Muscle of leg (tissue), 11 donors: ENCODE results near the gene MRFAP1L1. TPM values are rescaled to one million over a fixed set of nuclear protein-coding genes. Genes with fewer than 3 reads are reported as not detected.

Experiments used
- DNase-seq: peaks from one replicate; pipeline ENCODE4 v3.0.0; 2013
- H3K27ac ChIP-seq: one replicate; pipeline ENCODE4 v1.5.1; 2013; ENCODE audit warnings: mild to moderate bottlenecking, low read length, control low read depth
- H3K27me3 ChIP-seq: one replicate; pipeline ENCODE4 v1.6.1; 2013; ENCODE audit warnings: low read length; ENCODE audit not compliant: control insufficient read depth, insufficient read depth
- H3K36me3 ChIP-seq: one replicate; pipeline ENCODE4 v1.6.1; 2013; ENCODE audit warnings: low read length; ENCODE audit not compliant: control insufficient read depth, insufficient read depth
- H3K4me1 ChIP-seq: one replicate; pipeline ENCODE4 v1.6.1; 2013; ENCODE audit warnings: low read length; ENCODE audit not compliant: control insufficient read depth, insufficient read depth
- H3K4me3 ChIP-seq: one replicate; pipeline ENCODE4 v1.5.1; 2013; ENCODE audit warnings: low read length, control low read depth
- H3K9me3 ChIP-seq: replicated peaks from 2 replicates; pipeline ENCODE4 v1.6.1; 2013; ENCODE audit warnings: low read depth, low read length; ENCODE audit not compliant: control insufficient read depth
- WGBS: methylation state at CpG from one replicate; pipeline ENCODE4 v1.1.5; 2013; ENCODE audit warnings: missing lambda C conversion rate; ENCODE audit not compliant: insufficient coverage; 5-methylcytosine and 5-hydroxymethylcytosine counted together
- polyA plus RNA-seq, 8 donors: library from polyadenylated mRNA; unstranded; fragments of 120-200 nt; gene quantifications; one replicate each; pipeline versions ENCODE4 v1.2.1 to v1.2.3, GENCODE V29; 2013; ENCODE audit warnings: inconsistent platforms in 1 of 8, low replicate concordance in 1 of 8; ENCODE audit not compliant: insufficient read length in 8 of 8, insufficient read depth in 1 of 8
- total RNA-seq: library from RNA; stranded (reverse); fragments of 120-200 nt; gene quantifications from one replicate; pipeline ENCODE4 v1.2.4, GENCODE V29; 2013

MRFAP1L1 gene
- total and polyA plus RNA-seq, 9 donors: 53.9 to 77.5 (median 57.0) TPM

DNA sequence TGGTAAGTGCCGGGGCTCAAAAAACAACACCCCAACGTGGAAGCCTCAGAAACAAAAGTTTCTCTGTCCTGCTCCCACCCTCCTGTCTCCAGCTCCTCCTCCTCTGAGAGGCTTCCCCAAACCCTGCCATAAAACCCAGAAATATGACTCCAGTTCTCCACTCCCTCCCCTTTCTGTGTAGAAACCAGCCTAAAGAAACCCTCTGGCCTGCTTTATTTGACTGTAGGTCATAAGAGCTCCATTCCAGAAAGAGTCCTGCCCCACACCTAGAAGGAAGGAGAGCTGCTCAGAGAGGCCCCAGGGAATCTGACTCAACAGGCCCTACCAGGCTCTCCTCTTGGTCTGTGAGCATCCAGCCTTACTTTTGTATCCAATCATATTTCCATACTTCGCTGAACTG lies 16.9 kb downstream of the MRFAP1L1 start:
- 100% methylated on average over 1 of the region's 3 CpGs for WGBS
- peak; percentile 72 for DNase-seq
- H3K36me3 ChIP-seq: no peaks in the 10 kb centered on the region
- no peak overlapping the region for H3K4me3 ChIP-seq
- H3K4me1 ChIP-seq: peaks cover 30% of the 10 kb centered on the region
- peak overlapping the region; percentile 44 for H3K27ac ChIP-seq
- no peaks in the 10 kb centered on the region for H3K9me3 ChIP-seq
- H3K27me3 ChIP-seq: no peaks in the 10 kb centered on the region

DNA sequence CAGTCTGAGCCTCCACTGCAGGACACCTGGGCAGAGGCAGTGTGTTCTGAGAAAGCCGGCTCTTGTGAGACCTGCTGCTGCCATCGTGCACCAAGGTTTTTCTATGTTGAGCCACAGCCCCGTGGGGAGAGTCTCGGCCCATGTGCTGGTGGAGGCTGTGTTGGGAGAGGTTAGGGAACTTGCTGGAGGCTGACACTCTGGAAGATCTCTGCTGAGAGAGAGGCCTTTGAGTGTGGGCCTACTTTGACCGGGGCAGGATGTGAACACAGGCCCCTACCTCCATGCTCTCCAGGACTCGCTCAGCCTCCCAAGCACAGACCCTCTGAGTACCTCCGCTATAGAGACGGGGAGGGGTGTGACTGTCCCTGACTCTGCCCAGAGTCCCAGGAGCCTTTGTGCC lies 17.3 kb downstream of the MRFAP1L1 start:
- no peaks in the 10 kb centered on the region for H3K27me3 ChIP-seq
- peaks cover 30% of the 10 kb centered on the region for H3K4me1 ChIP-seq
- no peak for DNase-seq
- H3K36me3 ChIP-seq: no peaks in the 10 kb centered on the region
- H3K4me3 ChIP-seq: no peak overlapping the region
- H3K27ac ChIP-seq: peak overlapping the region; percentile 29
- WGBS: 50% methylated on average over 2 of the region's 8 CpGs
- no peaks in the 10 kb centered on the region for H3K9me3 ChIP-seq

DNA sequence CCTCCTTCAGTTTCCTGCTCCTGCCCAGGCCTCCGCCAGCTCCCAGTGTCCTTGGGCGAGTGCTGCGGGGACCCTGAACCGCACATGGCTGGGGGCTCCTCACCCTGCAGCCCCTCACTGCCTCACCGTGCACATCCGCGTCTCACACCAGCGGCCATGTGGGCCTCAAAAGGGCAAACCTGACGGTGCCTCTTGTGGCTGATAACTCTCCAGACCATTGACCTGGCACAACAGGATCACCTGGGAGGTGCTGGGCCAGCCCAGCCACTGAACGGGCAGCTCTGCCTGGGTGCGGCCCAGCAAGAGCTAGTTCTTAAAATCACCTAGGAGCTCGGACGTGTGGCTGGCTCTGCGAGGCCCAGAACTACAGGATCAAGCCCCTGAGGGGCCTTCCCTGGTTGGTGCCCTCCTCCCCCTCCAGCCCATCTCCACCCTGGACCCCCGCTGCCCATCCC lies 20.1 kb downstream of the MRFAP1L1 start:
- DNase-seq: no peak
- WGBS: 80% methylated on average over 15 of the region's 15 CpGs
- H3K36me3 ChIP-seq: no peaks in the 10 kb centered on the region
- peaks cover 28% of the 10 kb centered on the region for H3K4me1 ChIP-seq
- H3K27me3 ChIP-seq: no peaks in the 10 kb centered on the region
- peak overlapping the region; percentile 42 for H3K27ac ChIP-seq
- H3K9me3 ChIP-seq: no peaks in the 10 kb centered on the region
- no peak overlapping the region for H3K4me3 ChIP-seq

DNA sequence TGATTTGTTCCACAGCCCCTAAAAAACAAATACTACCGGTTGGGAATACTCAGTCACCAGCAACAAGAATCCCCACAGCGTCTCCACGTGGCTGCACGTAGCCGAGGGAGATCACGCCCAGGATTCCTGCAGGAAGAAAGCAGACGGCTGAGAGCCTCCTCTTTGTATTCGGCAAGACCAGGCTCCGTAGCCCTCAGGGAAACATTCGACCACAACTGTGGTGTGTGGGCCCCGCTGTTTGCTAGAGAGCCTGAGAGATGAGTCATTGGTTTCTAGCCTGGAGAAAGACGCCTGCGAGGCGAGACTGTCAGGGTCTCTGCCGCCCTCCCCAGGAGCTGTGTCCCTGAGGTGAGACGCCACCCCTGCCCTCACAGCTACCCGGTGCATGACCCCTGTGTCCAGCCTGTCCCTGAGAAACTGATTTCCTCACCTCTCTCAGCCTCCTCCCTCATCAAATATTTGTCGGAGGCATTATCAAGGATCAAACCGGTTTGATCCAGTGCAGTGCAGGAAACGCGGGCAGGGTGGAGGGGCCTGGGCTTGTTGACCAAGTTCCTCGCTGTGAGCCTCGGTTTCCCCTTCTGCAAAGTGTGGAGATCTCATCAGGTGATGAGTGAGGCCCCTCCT lies 20.7 kb downstream of the MRFAP1L1 start:
- peak; percentile 76 for DNase-seq
- peak overlapping the region; percentile 42 for H3K27ac ChIP-seq

GRCh38 chr4:6687947-6688878 lies 21.5 kb downstream of the MRFAP1L1 start:
- H3K36me3 ChIP-seq: no peaks in the 10 kb centered on the region
- no peaks in the 10 kb centered on the region for H3K9me3 ChIP-seq
- no peak for DNase-seq
- peak overlapping the region; percentile 35 for H3K27ac ChIP-seq
- 72% methylated on average over 15 of the region's 24 CpGs for WGBS
- peaks cover 24% of the 10 kb centered on the region for H3K4me1 ChIP-seq
- H3K27me3 ChIP-seq: no peaks in the 10 kb centered on the region
- H3K4me3 ChIP-seq: no peak overlapping the region

More for the DNA sequence above, 20.7 kb downstream of the MRFAP1L1 start:
- Histone ChIP-seq H3K9me3 (no peaks in the 10 kb centered on the region), H3K27me3 (no peaks in the 10 kb centered on the region), H3K36me3 (no peaks in the 10 kb centered on the region), H3K4me3 (no peak overlapping the region), H3K4me1 (peaks cover 25% of the 10 kb centered on the region)
- 42% methylated on average over 12 of the region's 23 CpGs for WGBS

DNA sequence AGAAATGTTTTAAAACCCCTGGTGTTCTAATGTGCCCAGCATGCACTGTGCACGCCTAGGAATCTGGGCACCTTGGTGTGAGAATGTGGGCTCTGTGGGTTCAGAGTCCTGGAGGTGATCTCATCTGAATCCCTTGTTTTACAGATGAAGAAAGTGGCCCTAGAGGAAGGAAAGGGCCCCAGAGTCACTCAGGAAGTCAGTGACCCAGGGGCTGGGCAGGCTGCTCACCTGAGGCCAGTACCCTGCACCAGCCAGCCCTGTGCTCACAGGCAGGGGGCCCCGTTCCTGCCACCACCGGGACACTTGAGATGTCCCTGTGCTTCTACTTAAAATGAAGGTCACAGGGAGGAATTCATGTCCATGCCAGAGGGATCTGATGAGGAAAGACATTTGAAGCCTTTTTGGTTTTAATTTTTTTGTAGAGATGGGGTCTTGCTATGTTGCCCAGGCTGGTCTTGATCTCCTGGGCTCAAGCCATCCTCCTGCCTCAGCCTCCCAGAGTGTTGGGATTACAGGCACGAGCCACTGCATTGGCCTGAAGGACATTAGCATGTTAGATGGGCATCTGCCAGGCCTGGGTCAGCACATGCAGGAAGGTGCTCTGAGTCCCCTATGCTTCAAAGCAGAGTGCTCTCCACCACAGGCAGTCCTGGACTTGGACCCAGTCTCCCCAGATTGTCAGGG lies 23.4 kb downstream of the MRFAP1L1 start:
- no peak for DNase-seq
- Histone ChIP-seq H3K27me3 (no peaks in the 10 kb centered on the region), H3K36me3 (no peaks in the 10 kb centered on the region), H3K4me1 (peaks cover 17% of the 10 kb centered on the region), H3K27ac (no peak overlapping the region), H3K9me3 (no peaks in the 10 kb centered on the region), H3K4me3 (no peak overlapping the region)
- WGBS: 62% methylated on average over 4 of the region's 4 CpGs

- DNase-seq: no peak
- Histone ChIP-seq H3K36me3 (no peaks in the 10 kb centered on the region), H3K27me3 (no peaks in the 10 kb centered on the region), H3K4me3 (no peak overlapping the region), H3K4me1 (peaks cover 12% of the 10 kb centered on the region), H3K9me3 (no peaks in the 10 kb centered on the region), H3K27ac (no peak overlapping the region)
- WGBS: 80% methylated on average over 4 of the region's 11 CpGs
Observed at GRCh38 chr4:6684656-6685055, 25.0 kb downstream of the MRFAP1L1 start.

DNA sequence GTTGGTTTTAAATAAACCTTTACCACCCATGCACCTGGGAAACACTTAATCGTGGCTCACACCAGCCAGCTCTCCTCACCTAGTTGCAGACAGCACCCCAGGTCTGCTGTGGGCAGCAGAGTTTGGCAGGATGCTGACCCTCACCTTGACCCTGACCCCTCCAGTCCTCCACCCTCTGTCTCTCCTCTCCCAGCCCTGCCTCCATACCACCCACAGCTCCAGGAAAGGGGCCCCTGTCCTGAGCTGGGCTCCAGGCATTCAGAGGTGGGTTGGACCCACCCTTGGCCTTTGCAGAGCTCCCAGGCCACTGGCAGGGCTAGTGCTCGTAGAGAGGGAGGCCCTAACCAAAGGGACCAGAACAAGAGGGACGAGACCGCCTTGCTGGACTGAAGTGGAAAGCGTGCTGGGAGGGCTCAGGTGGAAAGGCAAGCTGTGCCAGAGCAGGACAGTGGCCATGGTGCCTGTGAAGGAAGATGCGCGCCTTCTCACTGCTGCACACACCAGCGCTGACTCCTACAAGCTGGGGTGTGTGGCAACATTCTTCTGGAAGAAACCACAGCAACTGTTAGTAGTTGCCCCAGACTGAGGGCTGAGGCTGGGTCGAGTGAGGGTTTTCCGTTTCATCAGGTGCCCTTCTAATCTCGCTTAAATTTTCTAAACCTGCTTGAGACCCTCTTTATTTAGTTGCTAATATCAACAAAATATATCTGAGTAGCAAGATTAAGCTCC lies 26.6 kb downstream of the MRFAP1L1 start:
- no peak for DNase-seq
- Histone ChIP-seq H3K27ac (no peak overlapping the region), H3K4me3 (no peak overlapping the region), H3K27me3 (no peaks in the 10 kb centered on the region), H3K4me1 (no peaks in the 10 kb centered on the region), H3K9me3 (no peaks in the 10 kb centered on the region), H3K36me3 (peaks cover 3% of the 10 kb centered on the region)
- WGBS: 72% methylated on average over 7 of the region's 11 CpGs

- Histone ChIP-seq H3K27ac (no peak overlapping the region), H3K36me3 (peaks cover 7% of the 10 kb centered on the region), H3K4me1 (peaks cover 5% of the 10 kb centered on the region), H3K9me3 (no peaks in the 10 kb centered on the region), H3K4me3 (no peak overlapping the region), H3K27me3 (no peaks in the 10 kb centered on the region)
- DNase-seq: no peak
- 74% methylated on average over 9 of the region's 9 CpGs for WGBS
Observed at GRCh38 chr4:6681191-6681590, 28.5 kb downstream of the MRFAP1L1 start.
